Mucosa of descending colon (tissue), 3 donors: ENCODE results near the gene WNK3. TPM values are rescaled to one million over a fixed set of nuclear protein-coding genes. Genes with fewer than 3 reads are reported as not detected.
"Not testable (repeated sequence)": the region's sequence is repeated elsewhere in the genome, so short reads cannot be mapped to it uniquely, and the experiment has no call there.

ENCODE experiments used
- ATAC-seq: fragments of 200-7000 bp; cut with Tn5 transposase; one replicate; pipeline ENCODE4 v1.9.1; 2020; ENCODE audit warnings: mild to moderate bottlenecking, moderate library complexity
- DNase-seq, 3 donors: peaks; one replicate each; pipeline ENCODE4 v3.0.0-alpha.2; 2020
- H3K36me3 ChIP-seq: fragments of 200-600 bp; one replicate; pipeline ENCODE4 v1.8.0; 2021; ENCODE audit warnings: low read depth, mild to moderate bottlenecking
- H3K4me1 ChIP-seq: fragments of 200-600 bp; one replicate; pipeline ENCODE4 v1.8.0; 2021; ENCODE audit warnings: low read depth, mild to moderate bottlenecking
- H3K4me3 ChIP-seq: fragments of 200-600 bp; one replicate; pipeline ENCODE4 v1.8.0; 2021; ENCODE audit warnings: mild to moderate bottlenecking
- H3K9me3 ChIP-seq: fragments of 200-600 bp; one replicate; pipeline ENCODE4 v1.8.0; 2021; ENCODE audit warnings: mild to moderate bottlenecking
- CTCF ChIP-seq: fragments of 200-600 bp; IDR thresholded peaks from one replicate; pipeline ENCODE4 v1.8.0; 2022; ENCODE audit warnings: antibody characterized with exemption, mild to moderate bottlenecking
- intact Hi-C, 2 donors: fragments of 100-400 bp; cut with DNase I in 1 of 2; cut with micrococcal nuclease in 1 of 2; formaldehyde crosslinking; loops; one replicate each; pipeline versions ENCODE4 v1.11.0 to v1.11.1; 2022; cut with DNase I, micrococcal nuclease
- total RNA-seq, 3 donors: library from RNA; stranded (reverse); fragmentation: NEBNext Ultra II Directional in 2 of 3; extraction: Animal tissue kit (Norgen Biotek cat#: 25700) in 2 of 3; gene quantifications; one replicate each; pipeline versions ENCODE4 v1.2.1 to v1.2.4, GENCODE V29; 2021 to 2023
- donor health status: DM: no; HTN: no; CAD: no; lungs with moderate emphysema.
- donor health status: DM: no; HTN: no; CAD: no.
- donor health status: DM: no; HTN: yes; CAD: no.

WNK3 gene
- total RNA-seq, 3 donors from 2014 or later: 0.14 to 2.0 (median 0.27) TPM

- intact Hi-C loops: no loop called here
Observed at GRCh38 chrX:54358424-54359211, 772 bp upstream of the WNK3 start.

GRCh38 chrX:54352677-54353076 lies 5.2 kb downstream of the WNK3 start:
- Histone ChIP-seq H3K36me3 (no peaks in the 10 kb centered on the region), H3K4me1 (no peaks in the 10 kb centered on the region), H3K9me3 (no peaks in the 10 kb centered on the region), H3K4me3 (no peak overlapping the region)
- DNase-seq: no peak
- intact Hi-C loops: no loop called here
- no peak for TF ChIP-seq CTCF
- ATAC-seq: no peak

More at GRCh38 chrX:54358424-54359211, 772 bp upstream of the WNK3 start:
- peak; percentile 29 for ATAC-seq
- peak; percentile 11 to 48 (median 23) for DNase-seq
- H3K36me3 ChIP-seq: no peaks in the 10 kb centered on the region
- H3K4me1 ChIP-seq: no peaks in the 10 kb centered on the region
- no peaks in the 10 kb centered on the region for H3K9me3 ChIP-seq
- no peak overlapping the region for H3K4me3 ChIP-seq
- no peak for TF ChIP-seq CTCF

GRCh38 chrX:54337383-54337782 lies 20.5 kb downstream of the WNK3 start:
- H3K36me3 ChIP-seq, H3K9me3 ChIP-seq, ATAC-seq, intact Hi-C loops, H3K4me3 ChIP-seq, H3K4me1 ChIP-seq, DNase-seq: not testable (repeated sequence)

- Histone ChIP-seq H3K9me3 (no peaks in the 10 kb centered on the region), H3K36me3 (no peaks in the 10 kb centered on the region), H3K4me3 (no peak overlapping the region), H3K4me1 (no peaks in the 10 kb centered on the region)
- intact Hi-C loops: no loop called here
- no peak for TF ChIP-seq CTCF
- peak in 2 of 3 donors; percentile 3 to 16 for DNase-seq
- peak; percentile 14 for ATAC-seq
Observed at GRCh38 chrX:54325077-54325476, 32.8 kb downstream of the WNK3 start.

GRCh38 chrX:54320067-54320466 lies 37.8 kb downstream of the WNK3 start:
- Histone ChIP-seq H3K36me3 (no peaks in the 10 kb centered on the region), H3K4me3 (no peak overlapping the region), H3K4me1 (no peaks in the 10 kb centered on the region), H3K9me3 (no peaks in the 10 kb centered on the region)
- intact Hi-C loops: no loop called here
- peak; percentile 51 for ATAC-seq
- no peak for DNase-seq
- no peak for TF ChIP-seq CTCF

- no peaks in the 10 kb centered on the region for H3K4me1 ChIP-seq
- intact Hi-C loops: no loop called here
- no peak for ATAC-seq
- no peaks in the 10 kb centered on the region for H3K36me3 ChIP-seq
- no peak overlapping the region for H3K4me3 ChIP-seq
- no peak for TF ChIP-seq CTCF
- no peak for DNase-seq
- no peaks in the 10 kb centered on the region for H3K9me3 ChIP-seq
Observed at GRCh38 chrX:54306379-54306778, 51.5 kb downstream of the WNK3 start.
